ENCODE results near the gene AFDN.

Gene AFDN

GRCh38 chr6:167984144-167984719 lies 157.5 kb downstream of the AFDN start:
- ATAC-seq (ENCODE audit: insufficient read depth, low read depth) (no peak), DNase-seq (no peak)
- no peaks in the 10 kb centered on the region for H3K4me1 ChIP-seq (ENCODE audit: insufficient read depth, low read length)
- no peak overlapping the region for H3K27ac ChIP-seq (ENCODE audit: low read length)
- no peak for TF ChIP-seq EZH2 (IDR thresholded peaks at IDR 0.05; ENCODE audit: borderline replicate concordance, low read depth, low read length, severe bottlenecking)
- no peak for TF ChIP-seq CTCF (IDR thresholded peaks at IDR 0.05; ENCODE audit: borderline replicate concordance, extremely low read depth, low read length, poor library complexity, severe bottlenecking)
- H4K20me1 ChIP-seq (ENCODE audit: insufficient read depth, low read length): no peaks in the 10 kb centered on the region
- no peaks in the 10 kb centered on the region for H3K27me3 ChIP-seq (ENCODE audit: insufficient read depth, low read length, poor library complexity)
- no peak overlapping the region for H3K4me2 ChIP-seq (ENCODE audit: insufficient read depth, low read length)
- no peaks in the 10 kb centered on the region for H3K36me3 ChIP-seq (ENCODE audit: insufficient read depth, low read length)
- H3K9ac ChIP-seq (ENCODE audit: low read depth, low read length): no peak overlapping the region
- H3K79me2 ChIP-seq (ENCODE audit: insufficient read depth, low read length): no peaks in the 10 kb centered on the region
- peaks cover 7% of the 10 kb centered on the region for H3K9me3 ChIP-seq (ENCODE audit: insufficient read depth, low read length, severe bottlenecking)
- no peak overlapping the region for H3K4me3 ChIP-seq (ENCODE audit: low read depth in 1 of 2, low read length in 2 of 2)
- no peak overlapping the region for H2AFZ ChIP-seq (ENCODE audit: low read depth, low read length)

GRCh38 chr6:167984876-167985604 lies 158.3 kb downstream of the AFDN start:
- Histone ChIP-seq H3K4me3 (ENCODE audit: low read depth in 1 of 2, low read length in 2 of 2) (no peak overlapping the region), H3K4me2 (ENCODE audit: insufficient read depth, low read length) (no peak overlapping the region), H3K79me2 (ENCODE audit: insufficient read depth, low read length) (no peaks in the 10 kb centered on the region), H3K27me3 (ENCODE audit: insufficient read depth, low read length, poor library complexity) (no peaks in the 10 kb centered on the region), H3K36me3 (ENCODE audit: insufficient read depth, low read length) (no peaks in the 10 kb centered on the region), H3K9me3 (ENCODE audit: insufficient read depth, low read length, severe bottlenecking) (peaks cover 10% of the 10 kb centered on the region), H3K4me1 (ENCODE audit: insufficient read depth, low read length) (no peaks in the 10 kb centered on the region), H4K20me1 (ENCODE audit: insufficient read depth, low read length) (no peaks in the 10 kb centered on the region), H3K27ac (ENCODE audit: low read length) (no peak overlapping the region), H3K9ac (ENCODE audit: low read depth, low read length) (no peak overlapping the region), H2AFZ (ENCODE audit: low read depth, low read length) (no peak overlapping the region)
- DNase-seq: no peak
- no peak for ATAC-seq (ENCODE audit: insufficient read depth, low read depth)
- TF ChIP-seq EZH2 (IDR thresholded peaks at IDR 0.05; ENCODE audit: borderline replicate concordance, low read depth, low read length, severe bottlenecking): no peak
- TF ChIP-seq CTCF (IDR thresholded peaks at IDR 0.05; ENCODE audit: borderline replicate concordance, extremely low read depth, low read length, poor library complexity, severe bottlenecking): no peak

GRCh38 chr6:167985911-167986595 lies 159.3 kb downstream of the AFDN start:
- Histone ChIP-seq H3K9me3 (ENCODE audit: insufficient read depth, low read length, severe bottlenecking) (peaks cover 10% of the 10 kb centered on the region), H3K36me3 (ENCODE audit: insufficient read depth, low read length) (no peaks in the 10 kb centered on the region)
- TF ChIP-seq EZH2 (IDR thresholded peaks at IDR 0.05; ENCODE audit: borderline replicate concordance, low read depth, low read length, severe bottlenecking) (no peak), CTCF (IDR thresholded peaks at IDR 0.05; ENCODE audit: borderline replicate concordance, extremely low read depth, low read length, poor library complexity, severe bottlenecking) (no peak)

More at GRCh38 chr6:167985911-167986595, 159.3 kb downstream of the AFDN start:
- Histone ChIP-seq H3K27ac (ENCODE audit: low read length) (no peak overlapping the region), H3K9ac (ENCODE audit: low read depth, low read length) (no peak overlapping the region), H3K27me3 (ENCODE audit: insufficient read depth, low read length, poor library complexity) (no peaks in the 10 kb centered on the region), H2AFZ (ENCODE audit: low read depth, low read length) (no peak overlapping the region), H3K4me1 (ENCODE audit: insufficient read depth, low read length) (no peaks in the 10 kb centered on the region), H3K4me2 (ENCODE audit: insufficient read depth, low read length) (no peak overlapping the region), H4K20me1 (ENCODE audit: insufficient read depth, low read length) (no peaks in the 10 kb centered on the region), H3K79me2 (ENCODE audit: insufficient read depth, low read length) (no peaks in the 10 kb centered on the region), H3K4me3 (ENCODE audit: low read depth in 1 of 2, low read length in 2 of 2) (no peak overlapping the region)
- no peak for ATAC-seq (ENCODE audit: insufficient read depth, low read depth)
- DNase-seq: no peak

Data from DND-41 (cell line).